ENCODE results near the gene ODC1. TPM values are rescaled to one million over a fixed set of nuclear protein-coding genes. Genes with fewer than 3 reads are reported as not detected.
A peak's percentile ranks its signal among the peaks of the same experiment; 100 is the strongest.

The ODC1 gene
- polyA plus RNA-seq, 4 donors: 12.5 to 109 (median 65.5) TPM

- DNase-seq (peak in 1 of 2 donors; percentile 68), FAIRE-seq (no peak)
- Histone ChIP-seq H3K9me3 (ENCODE audit: control insufficient read depth in 2 of 2, insufficient read depth in 1 of 2, low read depth in 1 of 2, low read length in 1 of 2) (peaks cover 0 to 9% of the 10 kb centered on the region in 2 donors), H3K36me3 (ENCODE audit: control insufficient read depth in 3 of 3, insufficient read depth in 2 of 3, low read depth in 1 of 3, low read length in 3 of 3) (peaks cover 0 to 68% (median 0%) of the 10 kb centered on the region in 3 donors), H3K4me3 (ENCODE audit: low read depth in 1 of 3, low read length in 3 of 3) (no peak overlapping the region), H3K4me1 (ENCODE audit: control insufficient read depth in 3 of 3, insufficient read depth in 2 of 3, low read depth in 1 of 3, low read length in 2 of 3) (peaks cover 11 to 67% (median 12%) of the 10 kb centered on the region in 3 donors), H3K27ac (ENCODE audit: low read depth in 1 of 3, low read length in 2 of 3) (peak overlapping the region in 2 of 3 donors; percentile 26 to 48), H3K27me3 (ENCODE audit: control insufficient read depth in 3 of 3, insufficient read depth in 3 of 3, low read length in 3 of 3) (no peaks in the 10 kb centered on the region)
- 64 to 66% (median 66%) methylated on average over 14 of the region's 14 CpGs for WGBS, 3 donors
These were observed 37.9 kb downstream of the ODC1 start for GRCh38 chr2:10410001-10410822.

DNA sequence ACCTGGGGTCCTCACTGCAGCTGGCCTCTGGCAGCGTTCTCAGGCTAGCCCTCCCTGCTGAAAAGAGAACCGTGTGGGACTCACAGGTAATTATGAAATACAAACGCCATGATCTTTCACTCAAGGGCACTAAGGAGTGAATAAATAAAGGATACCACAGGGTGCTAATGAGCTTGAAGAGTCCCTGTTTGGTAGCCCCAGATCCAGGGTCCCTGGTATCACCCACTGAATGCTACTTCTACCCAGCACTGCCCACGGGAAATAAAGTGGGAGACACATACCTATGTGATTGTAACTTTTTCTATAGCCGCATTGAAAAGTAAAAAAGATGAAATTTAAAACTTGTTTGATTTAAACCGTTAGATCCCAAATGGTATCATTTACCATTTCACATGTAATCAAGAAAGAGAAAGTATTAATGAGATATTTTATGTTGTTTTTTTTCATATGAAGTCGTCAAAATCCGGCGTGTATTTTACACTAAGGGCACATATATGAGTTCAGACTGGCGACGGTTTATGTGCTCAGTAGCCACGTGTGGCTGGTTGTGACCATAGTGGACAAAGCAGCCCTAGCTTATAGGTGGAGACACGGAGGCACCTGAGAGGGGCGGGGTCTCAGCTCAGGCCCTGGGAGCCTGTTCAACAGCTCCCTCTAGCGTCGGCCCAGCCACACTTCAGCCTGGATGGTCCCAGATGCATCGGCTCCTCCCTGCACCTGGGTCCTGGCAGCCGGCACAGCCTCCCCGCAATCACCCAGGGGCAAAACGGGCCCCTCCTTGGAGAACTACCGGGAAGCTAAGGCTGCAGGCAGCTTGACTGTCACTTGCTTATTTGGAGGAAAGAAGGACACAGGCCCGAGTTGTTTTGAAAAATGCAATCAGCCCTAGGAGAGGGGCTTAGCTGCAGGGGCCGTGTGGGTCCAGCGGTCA, 39.2 kb downstream of the ODC1 start:
- peak; percentile 92 to 95 for DNase-seq
- 13 to 22% (median 15%) methylated on average over 24 of the region's 24 CpGs for WGBS, 3 donors
- Histone ChIP-seq H3K4me1 (ENCODE audit: control insufficient read depth in 3 of 3, insufficient read depth in 2 of 3, low read depth in 1 of 3, low read length in 2 of 3) (peaks cover 7 to 55% (median 12%) of the 10 kb centered on the region in 3 donors), H3K9me3 (ENCODE audit: control insufficient read depth in 2 of 2, insufficient read depth in 1 of 2, low read depth in 1 of 2, low read length in 1 of 2) (peaks cover 0 to 9% of the 10 kb centered on the region in 2 donors), H3K4me3 (ENCODE audit: low read depth in 1 of 3, low read length in 3 of 3) (no peak overlapping the region), H3K27me3 (ENCODE audit: control insufficient read depth in 3 of 3, insufficient read depth in 3 of 3, low read length in 3 of 3) (no peaks in the 10 kb centered on the region), H3K27ac (ENCODE audit: low read depth in 1 of 3, low read length in 2 of 3) (peak overlapping the region; percentile 69 to 95 (median 75)), H3K36me3 (ENCODE audit: control insufficient read depth in 3 of 3, insufficient read depth in 2 of 3, low read depth in 1 of 3, low read length in 3 of 3) (peaks cover 0 to 74% (median 0%) of the 10 kb centered on the region in 3 donors)
- no peak for FAIRE-seq

DNA sequence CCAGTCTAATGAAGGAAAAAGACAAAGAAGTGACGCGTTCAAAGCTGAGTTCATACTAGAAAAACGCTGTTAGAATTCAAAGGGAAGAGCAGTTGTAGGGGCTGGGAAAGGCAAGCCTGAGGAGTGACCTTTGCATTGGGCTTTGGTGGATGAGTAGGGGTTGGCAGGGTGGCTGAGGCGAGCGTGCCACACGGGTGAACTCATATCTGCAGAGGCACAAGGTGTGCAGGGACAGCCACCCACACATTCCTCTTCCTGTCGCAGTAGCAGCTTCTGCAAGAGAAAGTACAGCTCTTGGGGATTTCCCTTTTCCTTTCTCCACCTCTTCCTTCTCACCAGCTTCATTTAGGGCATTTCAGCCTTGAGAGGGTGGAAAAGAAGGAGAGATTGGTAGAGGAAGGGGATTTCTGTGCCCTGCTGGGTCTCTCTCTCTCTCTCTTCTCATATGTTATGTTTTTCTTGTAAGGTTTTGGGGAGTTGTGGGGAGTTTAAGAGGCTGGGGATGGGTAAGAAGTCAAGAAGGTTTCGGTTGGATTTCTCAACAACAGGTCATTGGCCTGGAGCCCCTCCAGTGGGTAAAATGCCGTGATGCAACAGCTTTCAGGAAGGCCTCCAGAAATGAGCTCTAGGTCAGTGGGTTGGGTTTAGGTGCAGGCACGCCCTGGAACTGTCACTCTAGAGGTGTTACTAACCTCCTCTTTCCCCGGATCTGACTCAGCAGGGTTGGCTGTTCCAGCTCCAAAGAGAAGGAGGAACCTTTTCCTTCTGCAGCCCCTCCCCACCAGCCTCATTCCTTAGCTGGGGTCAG, 40.1 kb downstream of the ODC1 start:
- 16 to 40% (median 24%) methylated on average over 11 of the region's 11 CpGs for WGBS, 3 donors
- FAIRE-seq: no peak
- H3K27ac ChIP-seq (ENCODE audit: low read depth in 1 of 3, low read length in 2 of 3): peak overlapping the region; percentile 69 to 95 (median 86)

GRCh38 chr2:10407432-10407831, 40.7 kb downstream of the ODC1 start:
- no peak for FAIRE-seq
- Histone ChIP-seq H3K36me3 (ENCODE audit: control insufficient read depth in 3 of 3, insufficient read depth in 2 of 3, low read depth in 1 of 3, low read length in 3 of 3) (peaks cover 0 to 63% (median 0%) of the 10 kb centered on the region in 3 donors), H3K27ac (ENCODE audit: low read depth in 1 of 3, low read length in 2 of 3) (peak overlapping the region; percentile 69 to 95 (median 86)), H3K4me3 (ENCODE audit: low read depth in 1 of 3, low read length in 3 of 3) (no peak overlapping the region), H3K4me1 (ENCODE audit: control insufficient read depth in 3 of 3, insufficient read depth in 2 of 3, low read depth in 1 of 3, low read length in 2 of 3) (peaks cover 4 to 48% (median 12%) of the 10 kb centered on the region in 3 donors), H3K27me3 (ENCODE audit: control insufficient read depth in 3 of 3, insufficient read depth in 3 of 3, low read length in 3 of 3) (no peaks in the 10 kb centered on the region), H3K9me3 (ENCODE audit: control insufficient read depth in 2 of 2, insufficient read depth in 1 of 2, low read depth in 1 of 2, low read length in 1 of 2) (peaks cover 0 to 6% of the 10 kb centered on the region in 2 donors)
- 67 to 72% (median 70%) methylated on average over 4 of the region's 4 CpGs for WGBS, 3 donors
- DNase-seq: no peak

More for the DNA sequence above, 40.1 kb downstream of the ODC1 start:
- Histone ChIP-seq H3K9me3 (ENCODE audit: control insufficient read depth in 2 of 2, insufficient read depth in 1 of 2, low read depth in 1 of 2, low read length in 1 of 2) (peaks cover 0 to 9% of the 10 kb centered on the region in 2 donors), H3K36me3 (ENCODE audit: control insufficient read depth in 3 of 3, insufficient read depth in 2 of 3, low read depth in 1 of 3, low read length in 3 of 3) (peaks cover 0 to 67% (median 0%) of the 10 kb centered on the region in 3 donors), H3K27me3 (ENCODE audit: control insufficient read depth in 3 of 3, insufficient read depth in 3 of 3, low read length in 3 of 3) (no peaks in the 10 kb centered on the region), H3K4me3 (ENCODE audit: low read depth in 1 of 3, low read length in 3 of 3) (no peak overlapping the region), H3K4me1 (ENCODE audit: control insufficient read depth in 3 of 3, insufficient read depth in 2 of 3, low read depth in 1 of 3, low read length in 2 of 3) (peaks cover 5 to 48% (median 12%) of the 10 kb centered on the region in 3 donors)
- DNase-seq: peak; percentile 87 to 96

GRCh38 chr2:10406491-10407188, 41.5 kb downstream of the ODC1 start:
- 80 to 94% (median 91%) methylated on average over 18 of the region's 18 CpGs for WGBS, 3 donors
- no peak for FAIRE-seq
- H3K4me1 ChIP-seq (ENCODE audit: control insufficient read depth in 3 of 3, insufficient read depth in 2 of 3, low read depth in 1 of 3, low read length in 2 of 3): peaks cover 4 to 50% (median 13%) of the 10 kb centered on the region in 3 donors
- no peaks in the 10 kb centered on the region for H3K27me3 ChIP-seq (ENCODE audit: control insufficient read depth in 3 of 3, insufficient read depth in 3 of 3, low read length in 3 of 3)
- no peak overlapping the region for H3K4me3 ChIP-seq (ENCODE audit: low read depth in 1 of 3, low read length in 3 of 3)
- peaks cover 0 to 60% (median 0%) of the 10 kb centered on the region in 3 donors for H3K36me3 ChIP-seq (ENCODE audit: control insufficient read depth in 3 of 3, insufficient read depth in 2 of 3, low read depth in 1 of 3, low read length in 3 of 3)
- DNase-seq: no peak
- H3K9me3 ChIP-seq (ENCODE audit: control insufficient read depth in 2 of 2, insufficient read depth in 1 of 2, low read depth in 1 of 2, low read length in 1 of 2): no peaks in the 10 kb centered on the region
- H3K27ac ChIP-seq (ENCODE audit: low read depth in 1 of 3, low read length in 2 of 3): peak overlapping the region in 1 of 3 donors; percentile 11

- H3K27me3 ChIP-seq (ENCODE audit: control insufficient read depth in 3 of 3, insufficient read depth in 3 of 3, low read length in 3 of 3): no peaks in the 10 kb centered on the region
- H3K36me3 ChIP-seq (ENCODE audit: control insufficient read depth in 3 of 3, insufficient read depth in 2 of 3, low read depth in 1 of 3, low read length in 3 of 3): peaks cover 0 to 60% (median 0%) of the 10 kb centered on the region in 3 donors
- DNase-seq (no peak), FAIRE-seq (no peak)
- 85 to 94% (median 92%) methylated on average over 10 of the region's 10 CpGs for WGBS, 3 donors
- peaks cover 4 to 57% (median 19%) of the 10 kb centered on the region in 3 donors for H3K4me1 ChIP-seq (ENCODE audit: control insufficient read depth in 3 of 3, insufficient read depth in 2 of 3, low read depth in 1 of 3, low read length in 2 of 3)
- no peaks in the 10 kb centered on the region for H3K9me3 ChIP-seq (ENCODE audit: control insufficient read depth in 2 of 2, insufficient read depth in 1 of 2, low read depth in 1 of 2, low read length in 1 of 2)
- peak overlapping the region in 1 of 3 donors; percentile 4 for H3K27ac ChIP-seq (ENCODE audit: low read depth in 1 of 3, low read length in 2 of 3)
- H3K4me3 ChIP-seq (ENCODE audit: low read depth in 1 of 3, low read length in 3 of 3): no peak overlapping the region
These were observed 42.1 kb downstream of the ODC1 start for GRCh38 chr2:10406016-10406415.

GRCh38 chr2:10405448-10405847, 42.7 kb downstream of the ODC1 start:
- peaks cover 9 to 55% (median 20%) of the 10 kb centered on the region in 3 donors for H3K4me1 ChIP-seq (ENCODE audit: control insufficient read depth in 3 of 3, insufficient read depth in 2 of 3, low read depth in 1 of 3, low read length in 2 of 3)
- peaks cover 0 to 60% (median 0%) of the 10 kb centered on the region in 3 donors for H3K36me3 ChIP-seq (ENCODE audit: control insufficient read depth in 3 of 3, insufficient read depth in 2 of 3, low read depth in 1 of 3, low read length in 3 of 3)
- peak overlapping the region in 1 of 3 donors; percentile 26 for H3K27ac ChIP-seq (ENCODE audit: low read depth in 1 of 3, low read length in 2 of 3)
- H3K9me3 ChIP-seq (ENCODE audit: control insufficient read depth in 2 of 2, insufficient read depth in 1 of 2, low read depth in 1 of 2, low read length in 1 of 2): no peaks in the 10 kb centered on the region
- FAIRE-seq: no peak
- H3K27me3 ChIP-seq (ENCODE audit: control insufficient read depth in 3 of 3, insufficient read depth in 3 of 3, low read length in 3 of 3): no peaks in the 10 kb centered on the region
- DNase-seq: no peak
- no peak overlapping the region for H3K4me3 ChIP-seq (ENCODE audit: low read depth in 1 of 3, low read length in 3 of 3)
- 80 to 89% (median 88%) methylated on average over 13 of the region's 13 CpGs for WGBS, 3 donors

All from small intestine (tissue), 7 donors.